HuH-7 (cell line): ENCODE results near the gene CAMKK1.
"Not testable (repeated sequence)": the region's sequence is repeated elsewhere in the genome, so short reads cannot be mapped to it uniquely, and the experiment has no call there.

ENCODE experiments used
- DNase-seq: peaks from one replicate; pipeline ENCODE4 v3.0.0; 2011; ENCODE audit warnings: low spot score

The CAMKK1 gene

GRCh38 chr17:3879186-3879585, 13.7 kb downstream of the CAMKK1 start:
- DNase-seq: no peak

GRCh38 chr17:3877220-3877619, 15.6 kb downstream of the CAMKK1 start:
- DNase-seq: no peak

DNA sequence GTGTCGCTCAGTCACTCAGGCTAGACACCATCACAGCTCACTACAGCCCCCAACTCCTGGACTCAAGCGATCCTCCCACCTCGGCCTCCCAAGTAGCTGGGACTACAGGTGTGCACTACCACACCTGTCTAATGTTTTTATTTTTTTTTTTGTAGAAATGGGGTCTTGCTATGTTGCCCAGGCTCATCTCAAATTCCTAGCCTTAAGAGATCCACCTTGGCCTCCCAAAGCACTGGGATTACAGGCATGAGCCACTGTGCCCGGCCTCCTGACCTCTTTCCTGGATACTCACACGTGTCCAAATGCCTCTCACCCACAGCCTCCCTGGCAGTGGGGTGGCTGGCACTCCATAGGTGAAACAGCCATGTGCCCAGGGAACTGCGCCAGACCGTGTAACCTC, 17.5 kb downstream of the CAMKK1 start:
- DNase-seq: no peak

DNA sequence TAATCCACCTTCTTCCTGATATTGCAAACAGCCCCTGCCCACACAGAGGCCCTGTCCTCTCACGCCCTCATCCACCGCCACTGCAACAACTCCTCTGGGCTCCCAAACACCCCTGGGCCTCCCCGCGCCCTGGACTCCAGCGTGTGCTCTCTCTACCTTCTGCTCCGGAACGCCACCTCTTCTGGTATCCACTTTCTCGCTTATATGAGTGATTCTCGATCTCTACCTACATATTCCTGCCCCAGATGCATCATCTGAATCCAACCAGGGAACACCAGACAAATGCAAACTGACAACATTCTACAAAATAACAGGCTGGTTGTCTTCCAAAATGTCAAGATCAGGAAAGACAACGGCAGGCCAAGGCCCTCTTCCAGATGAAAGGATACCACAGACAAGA, 19.0 kb downstream of the CAMKK1 start:
- no peak for DNase-seq

- DNase-seq: no peak
These were observed 22.0 kb downstream of the CAMKK1 start for GRCh38 chr17:3870871-3871306.

- no peak for DNase-seq
These were observed 25.2 kb downstream of the CAMKK1 start for GRCh38 chr17:3867606-3868005.

GRCh38 chr17:3867106-3867505, 25.7 kb downstream of the CAMKK1 start:
- no peak for DNase-seq

- DNase-seq: no peak
These were observed 26.6 kb downstream of the CAMKK1 start for GRCh38 chr17:3866276-3866675.

DNA sequence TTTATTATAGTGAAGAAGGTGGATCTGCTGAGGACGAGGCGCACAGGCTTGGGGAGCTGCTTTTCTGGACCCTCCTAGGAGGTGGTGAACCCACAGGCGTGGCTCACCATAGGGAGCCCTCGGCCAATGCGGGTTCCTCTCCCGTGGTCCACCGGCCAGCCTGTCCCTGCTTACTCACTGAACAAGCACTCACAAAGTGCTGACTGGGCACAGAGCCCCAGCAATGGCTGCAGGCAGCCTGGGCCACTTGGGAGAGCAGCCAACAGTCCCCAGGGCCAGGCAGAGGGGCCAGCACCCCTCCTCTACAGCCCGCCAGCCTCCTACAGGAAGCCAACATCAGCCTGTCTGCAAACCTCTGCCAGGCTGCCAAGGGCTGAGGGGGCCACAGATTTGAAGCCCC, 27.7 kb downstream of the CAMKK1 start:
- no peak for DNase-seq

DNA sequence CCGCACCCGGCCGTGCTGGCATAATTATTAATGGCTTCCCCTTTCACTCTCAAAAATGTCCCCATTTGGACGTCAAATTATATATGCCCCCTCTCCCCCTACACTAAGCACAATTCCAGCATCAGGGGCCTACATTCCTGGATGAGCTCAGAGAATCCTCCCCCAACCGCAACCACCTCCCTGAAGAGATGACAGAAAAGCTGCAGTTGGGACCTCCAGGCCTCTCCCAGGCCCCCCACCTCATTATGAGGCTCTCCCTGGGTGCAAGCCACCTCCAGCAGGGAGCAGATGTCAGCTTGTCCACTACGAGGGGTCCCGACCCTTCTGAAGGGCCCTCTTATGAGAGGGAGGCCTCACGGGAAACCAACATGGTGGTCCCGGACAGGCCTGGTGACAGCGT, 28.3 kb downstream of the CAMKK1 start:
- no peak for DNase-seq

GRCh38 chr17:3861761-3862681, 30.8 kb downstream of the CAMKK1 start:
- DNase-seq: no peak

DNA sequence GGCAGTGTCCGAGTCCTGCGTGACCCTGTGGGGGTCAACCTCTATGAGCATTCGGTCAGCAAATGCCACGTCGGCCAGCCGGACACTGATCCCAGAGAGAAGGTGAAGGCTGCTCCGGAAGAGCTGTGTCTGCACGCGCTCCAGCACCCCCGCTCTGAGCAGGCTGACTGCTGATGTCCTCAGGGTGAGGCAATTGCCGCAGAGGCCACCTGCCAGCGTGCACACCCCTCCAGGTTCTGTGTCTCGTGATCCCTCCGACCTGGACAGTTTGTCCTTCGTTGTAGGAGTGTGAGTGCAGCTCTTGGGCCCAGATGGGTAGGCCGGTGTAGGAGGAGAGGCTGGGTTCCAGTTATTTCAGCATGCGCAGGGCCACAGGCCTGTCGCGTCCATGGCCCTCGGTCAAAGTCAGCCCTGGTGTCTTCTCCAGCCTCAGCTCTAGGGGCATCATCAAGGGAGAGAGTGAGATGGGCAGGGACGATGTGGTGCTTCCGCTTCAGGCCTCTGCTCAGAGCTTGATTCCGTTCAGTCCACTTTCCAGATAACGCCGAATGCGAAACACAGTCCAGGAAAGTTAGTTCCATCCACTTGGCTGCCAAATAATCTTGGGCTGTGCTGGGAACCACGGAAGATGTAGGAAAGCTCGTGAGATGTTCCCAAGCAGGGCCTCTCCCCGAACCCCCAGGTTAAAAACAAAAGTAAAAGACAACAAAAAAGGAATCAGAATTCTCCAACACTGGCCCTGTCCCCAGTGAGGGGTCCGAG, 31.7 kb downstream of the CAMKK1 start:
- DNase-seq: no peak

GRCh38 chr17:3859940-3860339, 32.9 kb downstream of the CAMKK1 start:
- no peak for DNase-seq

DNA sequence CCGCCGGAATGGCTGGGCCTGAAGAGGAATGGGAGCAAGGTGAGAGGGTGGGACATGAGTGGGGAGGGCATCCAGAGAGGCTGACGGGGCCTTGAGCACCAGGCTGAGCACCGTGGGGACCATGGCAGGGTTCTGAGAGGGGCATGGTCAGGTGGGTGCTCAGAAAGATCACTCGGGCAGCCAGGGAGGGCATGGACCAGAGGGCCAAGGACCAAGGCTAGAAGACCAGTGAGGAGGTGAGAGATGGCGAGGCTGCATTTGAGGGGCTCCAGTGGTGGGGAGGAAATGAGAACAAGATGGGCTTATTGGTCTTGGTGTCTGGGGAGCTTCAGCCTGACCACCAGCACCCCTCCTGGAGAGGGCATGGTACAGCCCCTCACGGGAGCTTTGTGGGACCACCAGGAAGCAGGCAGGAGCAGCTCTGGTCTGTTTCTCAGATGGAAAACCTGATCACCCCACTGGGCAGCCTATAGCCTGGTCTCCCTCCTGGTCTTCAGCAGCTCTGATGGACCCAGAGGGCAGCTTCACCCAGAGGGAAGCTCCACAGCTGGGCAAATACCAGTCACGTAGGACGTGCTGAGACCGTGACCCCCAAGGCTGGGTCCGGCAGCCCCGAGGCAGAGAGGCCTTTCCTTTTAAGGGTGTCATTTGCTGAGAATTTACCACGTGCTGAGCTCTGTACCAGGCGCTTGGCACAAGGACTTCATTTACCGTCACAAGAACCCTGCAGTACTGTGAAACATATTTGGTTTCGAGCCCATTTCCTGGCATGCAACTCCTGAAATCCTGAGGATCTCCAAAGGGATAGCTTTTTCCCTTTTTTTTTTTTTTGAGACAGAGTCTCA, 35.4 kb downstream of the CAMKK1 start:
- DNase-seq: no peak

GRCh38 chr17:3854204-3854603, 38.6 kb downstream of the CAMKK1 start:
- not testable (repeated sequence) for DNase-seq

GRCh38 chr17:3852561-3852960, 40.3 kb downstream of the CAMKK1 start:
- DNase-seq: no peak

GRCh38 chr17:3851461-3852100, 41.3 kb downstream of the CAMKK1 start:
- DNase-seq: no peak

- no peak for DNase-seq
These were observed 44.5 kb downstream of the CAMKK1 start for GRCh38 chr17:3848229-3848835.

- DNase-seq: no peak
These were observed 45.6 kb downstream of the CAMKK1 start for GRCh38 chr17:3847165-3847670.

DNA sequence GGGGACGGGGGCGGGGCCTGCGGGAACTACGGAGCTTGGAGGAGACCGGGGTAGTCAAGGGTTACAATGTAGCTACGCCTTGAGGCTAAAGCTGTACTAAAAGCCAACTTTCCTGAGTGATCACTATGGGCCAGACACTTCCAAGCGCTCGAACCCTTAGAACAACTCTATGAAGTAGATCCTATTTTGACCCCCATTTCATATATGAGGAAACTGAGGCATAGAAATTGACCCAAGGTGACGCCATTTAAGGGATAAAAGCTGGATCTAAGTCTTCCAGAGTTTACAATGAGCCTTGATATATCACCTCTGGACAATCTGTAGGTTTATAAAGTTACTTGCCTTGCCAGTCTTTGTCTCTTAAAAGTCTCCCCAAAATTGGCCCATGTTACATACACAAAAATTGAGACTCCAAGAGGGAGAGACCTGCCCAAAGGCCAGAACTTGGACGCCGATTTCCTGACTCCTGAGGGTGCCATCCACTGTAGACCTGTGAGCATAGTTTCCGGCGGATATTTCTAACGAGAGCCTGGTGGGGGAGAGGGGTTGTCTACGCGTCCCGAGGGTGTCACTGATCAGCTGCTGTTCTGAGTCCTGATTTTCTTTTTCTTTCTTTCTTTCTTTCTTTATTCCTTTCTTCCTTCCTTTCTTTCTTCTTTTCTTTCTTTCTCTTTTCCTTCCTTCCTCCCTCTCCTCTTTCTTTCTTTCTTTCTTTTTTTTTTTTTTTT, 46.3 kb downstream of the CAMKK1 start:
- DNase-seq: no peak
